ENCODE measurements around the gene HS6ST3.

GRCh38 chr13:96741779-96742178, 651.9 kb downstream of the HS6ST3 start:
- no peak for TF ChIP-seq TCF3 (CRISPR knock-in tag; IDR thresholded peaks at IDR 0.05)
- no peak for TF ChIP-seq ZNF57 (CRISPR knock-in tag; IDR thresholded peaks at IDR 0.05)
- no peak for TF ChIP-seq ZNF197 (CRISPR knock-in tag; IDR thresholded peaks at IDR 0.05; ENCODE audit: low read depth)
- no peak for TF ChIP-seq SIN3A (IDR thresholded peaks at IDR 0.05; ENCODE audit: borderline replicate concordance in 2 of 2, control insufficient read depth in 1 of 2, low read depth in 2 of 2, low read length in 2 of 2)
- TF ChIP-seq CTCF (IDR thresholded peaks at IDR 0.05 in 2 of 3, conservative IDR thresholded peaks at IDR 0.05 in 1 of 3; ENCODE audit: insufficient read depth in 2 of 3, low read depth in 1 of 3, low read length in 3 of 3): no peak
- no peak for TF ChIP-seq BACH1 (tag; IDR thresholded peaks at IDR 0.05)
- no peak for TF ChIP-seq POLR2AphosphoS5 (IDR thresholded peaks at IDR 0.05; ENCODE audit: control insufficient read depth, insufficient read depth, low read depth, low read length)
